ENCODE measurements around the gene PCMTD2. TPM values are rescaled to one million over a fixed set of nuclear protein-coding genes. Genes with fewer than 3 reads are reported as not detected.

Gene PCMTD2
- total and polyA plus RNA-seq, 9 donors = 32.0 to 96.3 (median 78.7) TPM

- WGBS, 3 donors = 77 to 90% (median 88%) methylated on average over 5 of the region's 5 CpGs
- Histone ChIP-seq H3K27ac (no peak overlapping the region), H3K27me3 (no peaks in the 10 kb centered on the region), H3K4me1 (ENCODE audit: insufficient read depth) (peaks cover 9% of the 10 kb centered on the region), H3K4me3 (no peak overlapping the region), H3K36me3 (no peaks in the 10 kb centered on the region), H3K9me3 (no peaks in the 10 kb centered on the region)
- intact Hi-C loops (cut with DNase I) = no loop called here
- no peak for DNase-seq
- TF ChIP-seq CTCF (IDR thresholded peaks at IDR 0.05) = no peak
- no peak for TF ChIP-seq POLR2A (IDR thresholded peaks at IDR 0.05)
- no peak for TF ChIP-seq EP300 (IDR thresholded peaks at IDR 0.05)
These were observed 11.4 kb downstream of the PCMTD2 start for GRCh38 chr20:64266988-64267387.

- Histone ChIP-seq H3K36me3 (no peaks in the 10 kb centered on the region), H3K4me3 (no peak overlapping the region), H3K4me1 (ENCODE audit: insufficient read depth) (peaks cover 5% of the 10 kb centered on the region), H3K27me3 (no peaks in the 10 kb centered on the region), H3K9me3 (no peaks in the 10 kb centered on the region), H3K27ac (no peak overlapping the region)
- intact Hi-C loops (cut with DNase I) = no loop called here
- no peak for TF ChIP-seq EP300 (IDR thresholded peaks at IDR 0.05)
- TF ChIP-seq POLR2A (IDR thresholded peaks at IDR 0.05) = no peak
- no peak for TF ChIP-seq CTCF (IDR thresholded peaks at IDR 0.05)
- WGBS, 3 donors = 92 to 95% (median 92%) methylated on average over 10 of the region's 10 CpGs
- no peak for DNase-seq
These were observed 12.6 kb downstream of the PCMTD2 start for GRCh38 chr20:64268174-64268573.

- WGBS, 3 donors = 94 to 95% (median 94%) methylated on average over 53 of the region's 53 CpGs
- Histone ChIP-seq H3K9me3 (no peaks in the 10 kb centered on the region), H3K4me3 (no peak overlapping the region), H3K36me3 (no peaks in the 10 kb centered on the region), H3K27me3 (no peaks in the 10 kb centered on the region), H3K27ac (no peak overlapping the region), H3K4me1 (ENCODE audit: insufficient read depth) (peaks cover 5% of the 10 kb centered on the region)
- TF ChIP-seq POLR2A (IDR thresholded peaks at IDR 0.05) (no peak), EP300 (IDR thresholded peaks at IDR 0.05) (no peak), CTCF (IDR thresholded peaks at IDR 0.05) (no peak)
- intact Hi-C loops (cut with DNase I) = no loop called here
- DNase-seq = no peak
These were observed 14.3 kb downstream of the PCMTD2 start for GRCh38 chr20:64269604-64270411.

DNA sequence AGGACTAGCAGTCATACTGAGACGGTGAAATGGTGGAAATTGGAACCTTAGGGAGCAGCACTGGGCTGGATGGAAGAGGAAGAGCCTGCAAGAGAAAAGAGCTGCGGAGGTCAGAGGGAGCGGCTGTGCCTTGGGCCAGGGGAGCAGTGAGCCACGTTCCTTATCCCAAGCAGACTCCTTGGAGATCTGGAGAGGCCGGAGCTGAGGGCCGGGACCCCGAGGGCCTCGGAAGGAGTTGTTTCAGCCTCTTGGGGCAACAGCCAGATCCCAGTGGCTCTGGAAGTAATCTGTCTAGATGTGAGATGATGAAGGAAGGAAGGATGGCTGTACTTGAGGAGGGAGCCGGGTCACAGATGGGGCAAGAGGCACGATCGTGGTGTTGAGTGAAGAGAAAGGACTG lies 16.1 kb downstream of the PCMTD2 start:
- peaks cover 3% of the 10 kb centered on the region for H3K4me1 ChIP-seq (ENCODE audit: insufficient read depth)
- 93 to 94% (median 93%) methylated on average over 11 of the region's 11 CpGs for WGBS, 3 donors
- H3K9me3 ChIP-seq = no peaks in the 10 kb centered on the region
- no peak overlapping the region for H3K4me3 ChIP-seq
- H3K36me3 ChIP-seq = no peaks in the 10 kb centered on the region
- intact Hi-C loops (cut with DNase I) = no loop called here
- no peak for DNase-seq
- H3K27me3 ChIP-seq = no peaks in the 10 kb centered on the region
- TF ChIP-seq POLR2A (IDR thresholded peaks at IDR 0.05) (no peak), CTCF (IDR thresholded peaks at IDR 0.05) (no peak), EP300 (IDR thresholded peaks at IDR 0.05) (no peak)
- no peak overlapping the region for H3K27ac ChIP-seq
